ACHN (cell line): ENCODE results near the gene BICDL2.

ENCODE experiments used
- DNase-seq: peaks from one replicate; pipeline ENCODE4 v3.0.0-alpha.2; 2015
- in situ Hi-C: cut with HindIII; loops from 2 replicates; pipeline ENCODE4 v1.10.0; 2017; ENCODE audit warnings: low sequenced_read_pairs, low pct_ligation_motif_present, low pct_unique_long_range_greater_than_20kb

Gene BICDL2

DNA sequence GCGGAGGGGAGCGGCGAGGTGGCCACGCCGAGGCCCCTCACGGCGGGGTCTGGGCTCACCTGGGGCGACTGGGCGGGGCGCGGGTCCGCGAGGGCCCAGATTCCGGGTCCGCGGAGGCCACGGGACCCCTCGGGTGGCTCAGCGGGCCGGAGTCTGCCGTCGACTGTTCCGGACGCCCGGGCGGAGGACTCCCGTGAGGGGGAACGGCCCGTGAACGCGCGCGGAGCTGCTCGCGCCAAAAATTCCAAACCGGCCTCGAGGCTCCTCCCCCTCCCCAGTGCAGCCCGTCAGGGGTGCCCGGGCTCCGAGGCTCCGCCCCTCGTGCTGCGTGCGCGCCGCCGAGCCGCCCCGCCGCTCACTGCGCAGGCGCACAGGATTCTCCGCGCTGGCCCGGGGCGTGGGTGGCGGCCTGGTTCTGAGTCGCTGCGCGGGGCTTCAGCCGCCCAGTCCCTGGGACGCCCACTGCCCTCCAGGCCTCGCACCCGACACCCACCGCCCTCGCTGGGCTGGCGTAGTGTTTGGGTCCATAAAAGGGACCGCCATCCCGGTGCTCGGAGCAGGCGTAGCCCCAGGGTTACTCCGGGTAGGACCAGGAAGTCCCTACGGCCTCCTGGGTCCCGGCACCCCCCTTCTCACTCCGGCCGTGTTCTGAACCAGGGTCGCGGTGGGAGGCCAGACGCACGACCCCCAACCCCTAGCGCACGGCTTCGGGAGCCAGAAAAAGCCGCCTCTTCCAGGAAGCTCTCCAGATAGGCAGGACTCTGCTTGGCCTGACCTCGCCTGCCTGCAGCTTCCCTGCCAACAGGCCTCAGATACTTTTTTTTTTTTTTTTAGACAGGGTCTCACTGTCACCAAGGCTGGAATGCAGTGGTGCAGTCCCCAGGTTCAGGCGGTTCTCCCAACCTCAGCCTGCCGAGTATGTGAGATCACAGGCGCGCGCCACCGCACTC lies 56.2 kb downstream of the BICDL2 start, which contains the start of gene PKMYT1:
TSS of gene PKMYT1 (minus strand) at position 220 of the 950 bp plus-strand sequence. CDS start 789 bp downstream, outside the sequence.
- in situ Hi-C loops: no loop called here
- peak; percentile 91 for DNase-seq

DNA sequence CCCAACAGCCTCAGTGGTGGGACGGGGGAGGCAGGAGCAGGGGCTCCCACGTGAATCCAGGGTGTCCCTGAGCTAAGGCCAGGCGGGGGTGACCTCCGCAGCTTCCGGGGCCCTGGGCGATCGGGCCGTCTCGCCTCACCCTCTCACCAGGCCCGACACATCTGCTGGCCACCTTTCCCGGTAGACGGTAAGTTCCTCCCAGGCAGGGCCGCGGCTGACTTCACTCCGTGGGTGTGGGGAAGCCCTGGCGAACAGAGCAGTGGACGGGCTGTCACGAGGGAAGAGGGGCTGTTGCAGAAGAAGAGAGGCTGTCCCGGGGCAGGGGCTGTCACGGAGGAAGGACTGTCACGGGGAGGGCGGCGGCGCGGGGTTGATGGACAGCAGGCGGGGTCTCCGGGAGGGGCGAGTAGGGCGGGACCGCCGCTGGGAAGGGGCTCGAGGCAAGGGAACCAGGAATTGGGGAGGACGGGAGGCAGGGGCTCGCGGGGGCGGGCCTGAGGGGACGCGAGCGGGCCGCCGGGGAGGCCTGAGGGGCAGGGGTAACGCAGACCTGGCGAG lies 57.0 kb downstream of the BICDL2 start:
- DNase-seq: no peak
- in situ Hi-C loops: no loop called here
